K562 (cell line): ENCODE results near the gene HMX2. TPM values are rescaled to one million over a fixed set of nuclear protein-coding genes. Genes with fewer than 3 reads are reported as not detected.
A peak's percentile ranks its signal among the peaks of the same experiment; 100 is the strongest.

Experiments used
- ATF2 ChIP-seq: sonication (generic); formaldehyde crosslinking; IDR thresholded peaks from 2 replicates; pipeline ENCODE4 v1.8.1; 2022; ENCODE audit warnings: missing genetic modification reagents
- CBX2 ChIP-seq: fragments of 200-600 bp; sonication (generic); IDR thresholded peaks from one replicate; pipeline ENCODE4 v1.6.1; 2012; ENCODE audit warnings: mild to moderate bottlenecking, low read length, inconsistent platforms; ENCODE audit not compliant: insufficient read depth, poor library complexity, severe bottlenecking
- CCNT2 ChIP-seq: IDR thresholded peaks from 2 replicates; pipeline ENCODE4 v1.6.1; 2011; ENCODE audit warnings: borderline replicate concordance, low read depth, mild to moderate bottlenecking, moderate library complexity, mixed read lengths, low read length; ENCODE audit not compliant: insufficient read length; ENCODE audit errors: extremely low read depth
- ESRRA ChIP-seq: fragments of 450-650 bp; IDR thresholded peaks from 2 replicates; pipeline ENCODE4 v1.6.1; 2014; ENCODE audit warnings: low read depth, mild to moderate bottlenecking, moderate library complexity, borderline replicate concordance
- HOMEZ ChIP-seq: fragments of 250-450 bp; sonication (Bioruptor Pico); IDR thresholded peaks from 2 replicates; pipeline ENCODE4 v1.4.0; 2020; ENCODE audit warnings: mild to moderate bottlenecking, moderate library complexity
- KDM2B ChIP-seq: fragments of 250-450 bp; sonication (Bioruptor Pico); IDR thresholded peaks from 2 replicates; pipeline ENCODE4 v1.8.0; 2021; ENCODE audit warnings: mild to moderate bottlenecking, moderate library complexity
- MBD1 ChIP-seq: fragments of 250-450 bp; sonication (Bioruptor Pico); IDR thresholded peaks from 2 replicates; pipeline ENCODE4 v1.8.0; 2022; ENCODE audit warnings: inconsistent platforms
- MECOM ChIP-seq: fragments of 250-450 bp; sonication (Bioruptor Pico); IDR thresholded peaks from 2 replicates; pipeline ENCODE4 v1.8.0; 2022; ENCODE audit warnings: inconsistent platforms
- POLR2B ChIP-seq: fragments of 450-650 bp; IDR thresholded peaks from 2 replicates; pipeline ENCODE4 v1.6.1; 2018; ENCODE audit warnings: low read depth; ENCODE audit not compliant: partially characterized antibody
- RBBP5 ChIP-seq: fragments of 200-600 bp; sonication (generic); IDR thresholded peaks from 2 replicates; pipeline ENCODE4 v1.6.1; 2012; ENCODE audit warnings: borderline replicate concordance, mild to moderate bottlenecking, low read length, control low read depth, inconsistent platforms; ENCODE audit not compliant: insufficient read depth, poor library complexity, severe bottlenecking
- SIRT6 ChIP-seq: IDR thresholded peaks from one replicate; pipeline ENCODE4 v1.6.1; 2012; ENCODE audit warnings: low read depth, mild to moderate bottlenecking, control low read depth, inconsistent platforms, low read length, moderate library complexity
- TFE3 ChIP-seq: fragments of 450-650 bp; formaldehyde crosslinking; IDR thresholded peaks from 2 replicates; pipeline ENCODE4 v1.4.0; 2020; ENCODE audit warnings: mild to moderate bottlenecking, mixed read lengths
- USF1 ChIP-seq: sonication (generic); formaldehyde crosslinking; IDR thresholded peaks from 2 replicates; pipeline ENCODE4 v1.9.0; 2022; ENCODE audit warnings: mild to moderate bottlenecking, missing genetic modification reagents
- WHSC1 ChIP-seq: IDR thresholded peaks from one replicate; pipeline ENCODE4 v1.6.1; 2012; ENCODE audit warnings: low read length, control low read depth, inconsistent platforms
- YBX1 ChIP-seq: fragments of 450-650 bp; IDR thresholded peaks from 2 replicates; pipeline ENCODE4 v1.7.1; 2016; ENCODE audit warnings: mild to moderate bottlenecking
- ZBTB26 ChIP-seq: fragments of 450-650 bp; formaldehyde crosslinking; IDR thresholded peaks from 2 replicates; pipeline ENCODE4 v1.4.0; 2022; ENCODE audit warnings: missing genetic modification characterization
- ZBTB7A ChIP-seq: IDR thresholded peaks from 2 replicates; pipeline ENCODE4 v1.6.1; 2011; ENCODE audit warnings: low read depth, mild to moderate bottlenecking, low read length, moderate library complexity, borderline replicate concordance; ENCODE audit not compliant: control insufficient read depth
- ZNF124 ChIP-seq: sonication (generic); formaldehyde crosslinking; IDR thresholded peaks from 2 replicates; pipeline ENCODE4 v1.8.1; 2022; ENCODE audit warnings: missing genetic modification reagents
- ZNF217 ChIP-seq: sonication (generic); formaldehyde crosslinking; IDR thresholded peaks from 2 replicates; pipeline ENCODE4 v1.8.0; 2022; ENCODE audit warnings: mild to moderate bottlenecking, missing genetic modification reagents
- polyA plus RNA-seq, 8 experiments: library from polyadenylated mRNA; depleted of rRNA in 4 of 8; stranded (reverse) in 5 of 8; unstranded in 3 of 8; fragments of >200 nt; fragmentation: Nextera tagmentation in 2 of 8; fragmentation: Illumina TruSeq in 1 of 8; extraction: Ambion mirVana in 2 of 8; extraction: Trizol in 1 of 8; gene quantifications; 2 replicates each; pipeline versions ENCODE4 v1.2.1 to v1.2.3, GENCODE V29; 2011 to 2014; ENCODE audit warnings: inconsistent platforms in 1 of 8, missing spikeins in 1 of 8
- total RNA-seq, 7 experiments: library from RNA; depleted of rRNA in 6 of 7; stranded (reverse); fragments of >200 nt in 6 of 7; fragmentation: Illumina TruSeq in 2 of 7; extraction: Trizol in 2 of 7; gene quantifications; 2 replicates each; pipeline versions ENCODE4 v1.2.1 to v1.2.3, GENCODE V29; 2011 to 2021; ENCODE audit warnings: low replicate concordance in 1 of 7

HMX2 gene
- total and polyA plus RNA-seq, 9 of the 15 experiments (the other 6 are each of a cell fraction or from before 2014, with no cell fraction given), result 0.07 to 0.58 (median 0.09) TPM; not detected in 2

- TF ChIP-seq CBX2 (no peak), ZNF124 (CRISPR knock-in tag) (no peak), RBBP5 (no peak), WHSC1 (no peak), MBD1 (CRISPR knock-in tag) (no peak), CCNT2 (no peak), ATF2 (CRISPR knock-in tag) (no peak), ZBTB26 (CRISPR knock-in tag) (no peak), ZNF217 (CRISPR knock-in tag) (no peak), YBX1 (no peak), KDM2B (CRISPR knock-in tag) (no peak), POLR2B (peak; percentile 48), HOMEZ (CRISPR knock-in tag) (no peak), ESRRA (no peak), SIRT6 (no peak), ZBTB7A (peak; percentile 65), MECOM (no peak), TFE3 (CRISPR knock-in tag) (no peak), USF1 (no peak)
These were observed 12.4 kb upstream of the HMX2 start, which contains the start of gene HMX3 (continued) for GRCh38 chr10:123135415-123136141.
